NT2/D1 (cell line): ENCODE results near the gene SHISAL1.

Source experiments
- SUZ12 ChIP-seq: IDR thresholded peaks from 2 replicates; pipeline ENCODE4 v1.6.1; 2011; ENCODE audit not compliant: insufficient read length, insufficient read depth; ENCODE audit errors: extremely low read depth
- ZNF274 ChIP-seq: IDR thresholded peaks from 2 replicates; pipeline ENCODE4 v1.6.1; 2011; ENCODE audit warnings: mild to moderate bottlenecking, low read depth, low read length

GRCh38 chr22:44318751-44319150, 6.0 kb upstream of the SHISAL1 start:
- TF ChIP-seq SUZ12: no peak
- TF ChIP-seq ZNF274: no peak
